ENCODE measurements around the gene LRRC8A.
"Not testable (repeated sequence)": the region's sequence is repeated elsewhere in the genome, so short reads cannot be mapped to it uniquely, and the experiment has no call there.

The LRRC8A gene

GRCh38 chr9:128851779-128852600 lies 29.9 kb upstream of the LRRC8A start:
- not testable (repeated sequence) for H3K4me3 Mint-ChIP-seq; DNase-seq (ENCODE audit: low spot score); H3K27me3 Mint-ChIP-seq (ENCODE audit: low read depth); H3K4me1 Mint-ChIP-seq (ENCODE audit: low read depth); H3K27ac Mint-ChIP-seq
- Mint-ChIP-seq H3K36me3 (ENCODE audit: low read depth) (peaks cover 23% of the 10 kb centered on the region), H3K9me3 (peaks cover 26% of the 10 kb centered on the region)

- not testable (repeated sequence) for H3K4me3 Mint-ChIP-seq; H3K27me3 Mint-ChIP-seq (ENCODE audit: low read depth); H3K27ac Mint-ChIP-seq; DNase-seq (ENCODE audit: low spot score); H3K4me1 Mint-ChIP-seq (ENCODE audit: low read depth)
- H3K9me3 Mint-ChIP-seq = peaks cover 23% of the 10 kb centered on the region
- H3K36me3 Mint-ChIP-seq (ENCODE audit: low read depth) = peaks cover 21% of the 10 kb centered on the region
These were observed 29.3 kb upstream of the LRRC8A start for GRCh38 chr9:128852646-128853045.

- peaks cover 16% of the 10 kb centered on the region for H3K9me3 Mint-ChIP-seq
- DNase-seq (ENCODE audit: low spot score); H3K27me3 Mint-ChIP-seq (ENCODE audit: low read depth); H3K4me1 Mint-ChIP-seq (ENCODE audit: low read depth); H3K27ac Mint-ChIP-seq; H3K4me3 Mint-ChIP-seq: not testable (repeated sequence)
- H3K36me3 Mint-ChIP-seq (ENCODE audit: low read depth) = peaks cover 14% of the 10 kb centered on the region
These were observed 27.5 kb upstream of the LRRC8A start for GRCh38 chr9:128854454-128854853.

GRCh38 chr9:128858476-128858875 lies 23.5 kb upstream of the LRRC8A start:
- not testable (repeated sequence) for H3K9me3 Mint-ChIP-seq; H3K27me3 Mint-ChIP-seq (ENCODE audit: low read depth); H3K4me1 Mint-ChIP-seq (ENCODE audit: low read depth); DNase-seq (ENCODE audit: low spot score); H3K27ac Mint-ChIP-seq; H3K4me3 Mint-ChIP-seq; H3K36me3 Mint-ChIP-seq (ENCODE audit: low read depth)

- no peak overlapping the region for H3K4me3 Mint-ChIP-seq
- no peak for DNase-seq (ENCODE audit: low spot score)
- H3K4me1 Mint-ChIP-seq (ENCODE audit: low read depth) = peaks cover 7% of the 10 kb centered on the region
- H3K27me3 Mint-ChIP-seq (ENCODE audit: low read depth) = no peaks in the 10 kb centered on the region
- no peaks in the 10 kb centered on the region for H3K36me3 Mint-ChIP-seq (ENCODE audit: low read depth)
- H3K27ac Mint-ChIP-seq = no peak overlapping the region
- no peaks in the 10 kb centered on the region for H3K9me3 Mint-ChIP-seq
These were observed 21.0 kb upstream of the LRRC8A start for GRCh38 chr9:128860937-128861336.

GRCh38 chr9:128861501-128861900 lies 20.4 kb upstream of the LRRC8A start:
- no peaks in the 10 kb centered on the region for H3K36me3 Mint-ChIP-seq (ENCODE audit: low read depth)
- DNase-seq (ENCODE audit: low spot score) = no peak
- H3K27ac Mint-ChIP-seq = no peak overlapping the region

GRCh38 chr9:128862401-128862851 lies 19.5 kb upstream of the LRRC8A start:
- no peaks in the 10 kb centered on the region for H3K27me3 Mint-ChIP-seq (ENCODE audit: low read depth)
- no peak overlapping the region for H3K4me3 Mint-ChIP-seq
- DNase-seq (ENCODE audit: low spot score) = no peak
- peaks cover 8% of the 10 kb centered on the region for H3K4me1 Mint-ChIP-seq (ENCODE audit: low read depth)
- no peaks in the 10 kb centered on the region for H3K36me3 Mint-ChIP-seq (ENCODE audit: low read depth)
- H3K9me3 Mint-ChIP-seq = no peaks in the 10 kb centered on the region
- H3K27ac Mint-ChIP-seq = no peak overlapping the region

More at GRCh38 chr9:128861501-128861900, 20.4 kb upstream of the LRRC8A start:
- H3K27me3 Mint-ChIP-seq (ENCODE audit: low read depth) = no peaks in the 10 kb centered on the region
- no peaks in the 10 kb centered on the region for H3K9me3 Mint-ChIP-seq
- no peak overlapping the region for H3K4me3 Mint-ChIP-seq
- H3K4me1 Mint-ChIP-seq (ENCODE audit: low read depth) = peaks cover 7% of the 10 kb centered on the region

- H3K4me1 Mint-ChIP-seq (ENCODE audit: low read depth) = peaks cover 10% of the 10 kb centered on the region
- H3K27ac Mint-ChIP-seq = peak overlapping the region; percentile 55
- H3K9me3 Mint-ChIP-seq = no peaks in the 10 kb centered on the region
These were observed 18.3 kb upstream of the LRRC8A start for GRCh38 chr9:128863647-128864046.

GRCh38 chr9:128870128-128870940 lies 11.6 kb upstream of the LRRC8A start:
- no peak overlapping the region for H3K27ac Mint-ChIP-seq
- no peaks in the 10 kb centered on the region for H3K27me3 Mint-ChIP-seq (ENCODE audit: low read depth)
- DNase-seq (ENCODE audit: low spot score) = no peak
- H3K4me3 Mint-ChIP-seq = no peak overlapping the region
- H3K9me3 Mint-ChIP-seq = no peaks in the 10 kb centered on the region
- peaks cover 3% of the 10 kb centered on the region for H3K4me1 Mint-ChIP-seq (ENCODE audit: low read depth)
- H3K36me3 Mint-ChIP-seq (ENCODE audit: low read depth) = peaks cover 3% of the 10 kb centered on the region

More at GRCh38 chr9:128863647-128864046, 18.3 kb upstream of the LRRC8A start:
- DNase-seq (ENCODE audit: low spot score) = peak; percentile 70
- no peaks in the 10 kb centered on the region for H3K27me3 Mint-ChIP-seq (ENCODE audit: low read depth)
- no peaks in the 10 kb centered on the region for H3K36me3 Mint-ChIP-seq (ENCODE audit: low read depth)
- H3K4me3 Mint-ChIP-seq = no peak overlapping the region

- DNase-seq (ENCODE audit: low spot score); H3K4me3 Mint-ChIP-seq; H3K9me3 Mint-ChIP-seq; H3K27me3 Mint-ChIP-seq (ENCODE audit: low read depth); H3K4me1 Mint-ChIP-seq (ENCODE audit: low read depth); H3K36me3 Mint-ChIP-seq (ENCODE audit: low read depth); H3K27ac Mint-ChIP-seq: not testable (repeated sequence)
These were observed 11.0 kb upstream of the LRRC8A start for GRCh38 chr9:128870941-128871265.

- Mint-ChIP-seq H3K9me3 (no peaks in the 10 kb centered on the region), H3K4me3 (no peak overlapping the region), H3K4me1 (ENCODE audit: low read depth) (peaks cover 12% of the 10 kb centered on the region), H3K27ac (no peak overlapping the region), H3K27me3 (ENCODE audit: low read depth) (no peaks in the 10 kb centered on the region), H3K36me3 (ENCODE audit: low read depth) (peaks cover 12% of the 10 kb centered on the region)
- no peak for DNase-seq (ENCODE audit: low spot score)
These were observed 4.1 kb upstream of the LRRC8A start for GRCh38 chr9:128877852-128878251.

GRCh38 chr9:128882677-128883603 lies 1.0 kb downstream of the LRRC8A start:
- Mint-ChIP-seq H3K4me3 (peak overlapping the region; percentile 94), H3K4me1 (ENCODE audit: low read depth) (peaks cover 38% of the 10 kb centered on the region), H3K27ac (peak overlapping the region; percentile 92), H3K9me3 (no peaks in the 10 kb centered on the region), H3K27me3 (ENCODE audit: low read depth) (no peaks in the 10 kb centered on the region), H3K36me3 (ENCODE audit: low read depth) (peaks cover 41% of the 10 kb centered on the region)
- DNase-seq (ENCODE audit: low spot score) = no peak

- no peak for DNase-seq (ENCODE audit: low spot score)
- Mint-ChIP-seq H3K9me3 (no peaks in the 10 kb centered on the region), H3K4me1 (ENCODE audit: low read depth) (peaks cover 40% of the 10 kb centered on the region), H3K36me3 (ENCODE audit: low read depth) (peaks cover 51% of the 10 kb centered on the region), H3K27ac (peak overlapping the region; percentile 31), H3K4me3 (peak overlapping the region; percentile 94), H3K27me3 (ENCODE audit: low read depth) (no peaks in the 10 kb centered on the region)
These were observed 2.2 kb downstream of the LRRC8A start for GRCh38 chr9:128884164-128884563.
